ENCODE measurements around the gene CZIB.

DNA sequence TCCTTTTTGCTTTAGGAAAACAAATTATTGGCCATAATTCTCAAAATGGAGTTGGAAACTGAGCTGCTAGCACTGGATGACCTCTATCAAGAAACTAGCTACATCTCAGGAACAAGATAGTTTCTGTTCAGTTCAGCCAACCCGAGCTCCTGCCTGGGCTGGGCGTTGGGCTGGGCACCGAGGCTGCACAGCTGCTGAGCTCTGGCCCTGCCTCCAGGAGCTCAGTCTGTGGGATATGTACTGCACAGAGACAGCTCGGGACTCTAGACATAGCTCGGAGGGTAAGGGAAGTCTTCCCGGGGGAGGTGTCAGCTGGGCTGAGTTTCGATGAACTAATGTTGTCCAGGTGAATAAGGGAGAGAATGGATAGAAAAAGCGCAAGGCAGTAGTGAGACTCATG lies 53.5 kb downstream of the CZIB start:
- no peak for TF ChIP-seq POLR2A (IDR thresholded peaks at IDR 0.05)
- TF ChIP-seq, protein P1, sequence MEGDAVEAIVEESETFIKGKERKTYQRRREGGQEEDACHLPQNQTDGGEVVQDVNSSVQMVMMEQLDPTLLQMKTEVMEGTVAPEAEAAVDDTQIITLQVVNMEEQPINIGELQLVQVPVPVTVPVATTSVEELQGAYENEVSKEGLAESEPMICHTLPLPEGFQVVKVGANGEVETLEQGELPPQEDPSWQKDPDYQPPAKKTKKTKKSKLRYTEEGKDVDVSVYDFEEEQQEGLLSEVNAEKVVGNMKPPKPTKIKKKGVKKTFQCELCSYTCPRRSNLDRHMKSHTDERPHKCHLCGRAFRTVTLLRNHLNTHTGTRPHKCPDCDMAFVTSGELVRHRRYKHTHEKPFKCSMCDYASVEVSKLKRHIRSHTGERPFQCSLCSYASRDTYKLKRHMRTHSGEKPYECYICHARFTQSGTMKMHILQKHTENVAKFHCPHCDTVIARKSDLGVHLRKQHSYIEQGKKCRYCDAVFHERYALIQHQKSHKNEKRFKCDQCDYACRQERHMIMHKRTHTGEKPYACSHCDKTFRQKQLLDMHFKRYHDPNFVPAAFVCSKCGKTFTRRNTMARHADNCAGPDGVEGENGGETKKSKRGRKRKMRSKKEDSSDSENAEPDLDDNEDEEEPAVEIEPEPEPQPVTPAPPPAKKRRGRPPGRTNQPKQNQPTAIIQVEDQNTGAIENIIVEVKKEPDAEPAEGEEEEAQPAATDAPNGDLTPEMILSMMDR (IDR thresholded peaks at IDR 0.05): no peak
- no peak for TF ChIP-seq EP300 (IDR thresholded peaks at IDR 0.05)

Data from suprapubic skin (tissue), 3 donors.